NCI-H1436 treated with DMSO at 0.1 percent for 48 hours (cell line): ENCODE data around the gene MFAP1.
"Not testable (repeated sequence)": the region's sequence is repeated elsewhere in the genome, so short reads cannot be mapped to it uniquely, and the experiment has no call there.

Experiments used
- DNase-seq: peaks from one replicate; lab custom pipeline; 2025; lab: John Stamatoyannopoulos, UW

MFAP1 gene

GRCh38 chr15:43821505-43821904, 3.0 kb downstream of the MFAP1 start:
- no peak for DNase-seq

GRCh38 chr15:43815064-43815463, 9.4 kb downstream of the MFAP1 start:
- DNase-seq, result not testable (repeated sequence)

GRCh38 chr15:43808960-43809678, 15.4 kb downstream of the MFAP1 start:
- no peak for DNase-seq

GRCh38 chr15:43808435-43808950, 16.0 kb downstream of the MFAP1 start:
- no peak for DNase-seq

GRCh38 chr15:43802676-43803075, 21.8 kb downstream of the MFAP1 start:
- DNase-seq, result not testable (repeated sequence)

GRCh38 chr15:43800286-43801141, 24.0 kb downstream of the MFAP1 start, which contains the start of gene HYPK:
HYPK (plus strand) TSS chr15:43800599; CDS start chr15:43800623, 24 bp downstream.
- peak; percentile 38 for DNase-seq

- DNase-seq, result no peak
These were observed 24.6 kb downstream of the MFAP1 start, which contains the start of gene SERINC4 for GRCh38 chr15:43799945-43800285. SERINC4 (minus strand) TSS chr15:43800220; CDS start chr15:43799986, 234 bp downstream.

- no peak for DNase-seq
These were observed 25.1 kb downstream of the MFAP1 start for GRCh38 chr15:43799209-43799944.

GRCh38 chr15:43796566-43796965, 27.9 kb downstream of the MFAP1 start:
- DNase-seq, result no peak

GRCh38 chr15:43795997-43796396, 28.5 kb downstream of the MFAP1 start:
- no peak for DNase-seq

- DNase-seq, result no peak
These were observed 29.3 kb downstream of the MFAP1 start for GRCh38 chr15:43795197-43795596.

GRCh38 chr15:43794269-43795037, 30.0 kb downstream of the MFAP1 start:
- no peak for DNase-seq

GRCh38 chr15:43793647-43794046, 30.8 kb downstream of the MFAP1 start:
- no peak for DNase-seq

- no peak for DNase-seq
These were observed 31.6 kb downstream of the MFAP1 start for GRCh38 chr15:43792761-43793476.

GRCh38 chr15:43791993-43792760, 32.3 kb downstream of the MFAP1 start, which contains the start of gene SERF2:
SERF2 (plus strand) TSS chr15:43792320; CDS start chr15:43792377, 57 bp downstream.
- peak; percentile 90 for DNase-seq

GRCh38 chr15:43789409-43789808, 35.1 kb downstream of the MFAP1 start:
- no peak for DNase-seq

GRCh38 chr15:43779016-43779415, 45.5 kb downstream of the MFAP1 start:
- DNase-seq, result no peak

- DNase-seq, result peak; percentile 30
These were observed 47.1 kb downstream of the MFAP1 start for GRCh38 chr15:43777267-43777914.

- DNase-seq, result peak; percentile 49
These were observed 47.7 kb downstream of the MFAP1 start, which contains the start of gene ELL3 for GRCh38 chr15:43776718-43777266. ELL3 (minus strand) TSS chr15:43776966; CDS start chr15:43776901, 65 bp downstream.
